Esophagus mucosa (tissue), 1 donor: ENCODE results near the gene CRHBP. TPM values are rescaled to one million over a fixed set of nuclear protein-coding genes. Genes with fewer than 3 reads are reported as not detected.
"Not testable (repeated sequence)": the region's sequence is repeated elsewhere in the genome, so short reads cannot be mapped to it uniquely, and the experiment has no call there.

ENCODE experiments used
- ATAC-seq: fragments of 200-7000 bp; cut with Tn5 transposase; one replicate; pipeline ENCODE4 v1.9.1; 2020
- total RNA-seq: library from RNA; stranded (reverse); gene quantifications from one replicate; pipeline ENCODE4 v1.2.4, GENCODE V29; 2023
- donor health status: DM: yes; HTN: yes; CAD: no.

CRHBP gene, protein sequence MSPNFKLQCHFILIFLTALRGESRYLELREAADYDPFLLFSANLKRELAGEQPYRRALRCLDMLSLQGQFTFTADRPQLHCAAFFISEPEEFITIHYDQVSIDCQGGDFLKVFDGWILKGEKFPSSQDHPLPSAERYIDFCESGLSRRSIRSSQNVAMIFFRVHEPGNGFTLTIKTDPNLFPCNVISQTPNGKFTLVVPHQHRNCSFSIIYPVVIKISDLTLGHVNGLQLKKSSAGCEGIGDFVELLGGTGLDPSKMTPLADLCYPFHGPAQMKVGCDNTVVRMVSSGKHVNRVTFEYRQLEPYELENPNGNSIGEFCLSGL
- total RNA-seq, result 0.36 TPM

DNA sequence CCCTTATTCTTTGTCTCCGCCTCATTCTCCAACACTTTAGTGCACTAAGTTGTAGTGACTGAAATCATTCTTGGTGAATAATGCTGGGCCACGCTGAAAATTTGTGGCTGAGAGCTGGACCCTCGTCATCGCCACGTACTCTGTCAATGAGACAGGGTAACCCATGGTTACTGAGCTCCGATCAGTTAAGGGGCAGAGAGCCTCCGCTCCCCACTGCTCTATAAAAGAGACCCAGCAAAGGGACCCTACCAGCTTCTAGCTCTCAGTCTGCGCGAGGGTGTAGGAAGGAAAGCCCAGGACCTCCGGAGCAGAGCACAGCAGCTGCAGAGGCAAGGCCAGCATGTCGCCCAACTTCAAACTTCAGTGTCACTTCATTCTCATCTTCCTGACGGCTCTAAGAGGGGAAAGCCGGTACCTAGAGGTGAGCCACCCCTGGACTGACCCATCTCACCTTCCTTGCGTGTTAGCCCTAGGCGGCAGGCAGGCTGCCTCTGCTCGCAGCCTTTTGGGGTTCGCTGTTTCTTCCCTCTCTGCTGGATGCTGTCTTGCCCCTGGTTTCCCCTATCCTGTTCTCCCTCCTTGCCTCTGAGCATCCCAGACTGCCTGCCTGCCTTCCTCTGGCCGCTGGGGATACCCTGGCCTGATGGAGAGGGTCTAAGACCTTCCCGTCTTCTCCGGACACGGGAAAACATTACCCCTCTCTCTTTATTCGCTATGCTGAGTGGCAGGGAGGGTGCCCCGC is at the start of gene CRHBP:
Gene CRHBP (plus strand): TSS at position 251 of the 742 bp plus-strand sequence. CDS start 90 bp downstream, at position 341.
- no peak for ATAC-seq

DNA sequence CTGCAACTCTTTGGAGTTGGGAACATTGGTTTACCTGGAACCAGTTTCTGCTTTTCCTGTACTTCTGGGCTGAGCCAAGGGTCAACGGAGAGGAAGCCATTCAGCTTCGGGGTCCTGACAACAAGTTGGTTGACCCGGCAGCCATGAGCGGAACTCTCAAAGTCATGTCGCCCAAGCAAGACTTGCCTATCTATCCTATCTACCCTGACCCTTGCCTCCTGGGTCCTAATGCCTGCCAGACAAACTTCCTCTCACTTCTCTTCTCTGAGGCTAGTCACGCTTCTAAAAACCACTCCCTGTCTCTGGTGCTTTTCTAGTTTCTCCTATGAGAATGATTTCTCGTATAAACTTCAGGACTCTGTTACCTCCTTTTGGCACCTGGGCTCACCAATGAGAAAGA is 44.7 kb upstream of the CRHBP start:
- ATAC-seq, result no peak

DNA sequence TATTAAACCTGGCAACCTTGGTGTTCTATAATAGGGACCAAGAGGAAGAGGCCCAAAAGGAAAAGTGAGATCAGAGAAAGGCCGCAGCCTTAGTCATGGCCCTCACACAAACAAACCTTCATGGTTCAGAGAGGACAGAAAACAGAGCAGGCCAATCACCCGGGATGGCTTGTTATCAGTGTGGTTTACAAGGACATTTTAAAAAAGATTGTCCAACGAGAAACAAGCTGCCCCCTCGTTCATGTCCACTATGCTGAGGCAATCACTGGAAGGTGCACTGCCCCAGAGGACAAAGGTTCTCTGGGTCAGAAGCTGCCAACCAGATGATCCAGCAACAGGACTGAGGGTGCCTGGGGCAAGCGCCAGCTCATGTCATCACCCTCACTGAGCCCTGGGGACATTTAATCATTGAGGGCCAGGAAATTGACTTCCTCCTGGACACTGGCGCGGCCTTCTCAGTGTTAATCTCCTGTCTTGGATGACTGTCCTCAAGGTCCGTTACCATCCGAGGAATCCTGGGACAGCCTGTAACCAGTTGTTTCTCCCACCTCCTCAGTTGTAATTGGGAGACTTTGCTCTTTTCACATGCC is 42.4 kb upstream of the CRHBP start:
- ATAC-seq, result not testable (repeated sequence)

DNA sequence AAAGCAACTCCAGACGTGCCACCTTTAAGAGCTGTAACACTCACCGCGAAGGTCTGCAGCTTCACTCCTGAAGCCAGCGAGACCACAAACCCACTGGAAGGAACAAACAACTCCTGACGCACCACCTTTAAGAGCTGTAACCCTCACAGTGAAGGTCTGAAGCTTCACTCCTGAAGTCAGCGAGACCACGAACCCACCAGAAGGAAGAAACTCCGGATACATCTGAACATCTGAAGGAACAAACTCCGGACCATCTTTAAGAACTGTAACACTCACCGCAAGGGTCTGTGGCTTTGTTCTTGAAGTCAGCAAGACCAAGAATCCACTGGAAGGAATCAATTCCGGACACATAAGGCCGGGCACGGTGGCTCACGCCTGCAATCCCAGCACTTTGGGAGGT is 38.2 kb upstream of the CRHBP start:
- ATAC-seq, result not testable (repeated sequence)

DNA sequence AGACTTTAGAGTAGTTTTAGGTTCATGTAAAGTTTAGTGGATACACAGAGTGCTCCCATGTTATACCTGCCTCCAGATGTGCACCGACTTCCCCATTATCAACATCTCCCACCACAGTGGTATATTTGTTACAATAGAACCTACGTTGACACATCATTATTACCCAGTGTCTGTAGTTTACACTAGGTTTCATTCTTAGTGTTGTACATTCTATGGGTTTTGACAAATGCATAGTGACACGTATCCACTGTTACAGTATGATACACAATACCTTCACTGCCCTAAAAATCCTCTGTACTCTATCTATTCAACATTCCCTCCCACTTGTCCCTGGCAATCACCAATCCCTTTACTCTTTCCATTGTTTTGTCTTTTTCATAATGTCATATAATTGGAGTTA is 34.3 kb upstream of the CRHBP start:
- no peak for ATAC-seq

DNA sequence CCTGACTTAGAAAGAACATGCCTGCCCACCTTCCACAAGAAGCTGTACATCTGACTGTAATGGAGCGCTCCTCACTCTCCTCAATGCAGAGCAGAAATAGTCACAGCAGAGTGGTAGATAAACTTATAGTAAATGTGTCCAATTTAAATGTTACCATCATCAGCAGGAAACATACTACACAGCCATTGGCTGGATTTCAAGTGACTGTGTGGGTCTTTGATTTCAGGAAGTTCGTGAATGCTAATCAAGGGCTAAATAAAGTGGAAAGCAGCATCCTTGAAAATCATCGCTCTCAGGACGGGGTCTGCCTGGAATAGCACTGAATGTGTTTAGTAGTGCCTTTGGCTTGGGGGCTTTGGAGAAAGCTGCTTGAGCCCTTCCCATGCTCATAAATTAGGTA is 32.4 kb upstream of the CRHBP start:
- no peak for ATAC-seq

DNA sequence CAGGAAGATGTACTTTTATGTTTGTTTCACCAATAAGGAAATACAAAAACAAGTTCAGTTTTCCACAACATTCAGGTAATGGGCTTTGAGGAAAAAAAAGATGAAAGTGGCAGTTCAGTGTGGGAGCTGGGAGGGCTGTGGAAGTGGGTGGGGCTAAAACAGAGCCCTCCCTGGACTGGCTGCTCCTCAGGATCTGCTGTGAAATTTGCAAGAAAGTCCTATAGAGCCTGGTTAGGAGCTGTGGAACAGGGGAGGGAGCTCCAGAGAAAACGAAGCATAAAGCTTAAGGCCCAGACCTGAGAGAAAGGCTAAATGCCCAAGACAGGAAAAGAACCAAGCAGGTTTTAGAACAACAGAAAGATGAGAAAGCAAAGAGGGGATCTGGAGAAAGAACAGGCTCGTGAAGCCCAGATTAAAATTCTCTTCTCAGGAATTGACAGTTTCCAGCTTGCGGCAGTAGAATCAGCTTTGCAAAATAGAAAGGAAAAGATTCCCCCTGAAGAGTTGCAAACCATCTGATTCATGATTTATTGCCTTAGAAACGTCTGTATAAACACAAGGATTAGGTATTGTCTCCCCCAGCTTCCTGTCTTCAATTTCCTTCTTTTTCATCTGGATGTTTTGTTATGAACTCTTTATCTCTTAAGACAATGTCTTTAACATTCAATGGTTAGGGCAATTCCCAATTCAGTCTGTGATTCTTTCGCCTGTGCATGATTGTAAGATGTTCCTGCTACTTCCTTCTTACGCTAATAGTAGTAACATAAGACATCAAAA is 26.3 kb upstream of the CRHBP start:
- no peak for ATAC-seq

DNA sequence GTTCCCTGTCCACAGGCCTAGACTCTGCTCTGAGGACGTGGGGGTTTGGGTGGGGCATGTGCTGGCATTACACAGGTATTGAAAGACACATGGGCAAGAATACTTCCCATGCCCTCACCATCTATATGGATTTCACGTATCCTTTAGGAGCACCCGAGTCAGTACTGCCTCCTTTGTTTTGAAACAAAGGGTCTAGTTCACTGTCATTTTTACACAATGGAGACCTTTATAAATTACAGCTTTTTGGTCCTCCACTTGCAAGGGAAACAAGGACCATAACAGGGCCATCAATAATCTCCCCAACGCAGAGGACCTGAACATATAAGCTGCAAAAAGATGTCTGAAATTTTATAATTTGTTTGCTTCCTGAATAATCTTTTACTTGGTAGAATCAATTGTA is 24.9 kb upstream of the CRHBP start:
- no peak for ATAC-seq

DNA sequence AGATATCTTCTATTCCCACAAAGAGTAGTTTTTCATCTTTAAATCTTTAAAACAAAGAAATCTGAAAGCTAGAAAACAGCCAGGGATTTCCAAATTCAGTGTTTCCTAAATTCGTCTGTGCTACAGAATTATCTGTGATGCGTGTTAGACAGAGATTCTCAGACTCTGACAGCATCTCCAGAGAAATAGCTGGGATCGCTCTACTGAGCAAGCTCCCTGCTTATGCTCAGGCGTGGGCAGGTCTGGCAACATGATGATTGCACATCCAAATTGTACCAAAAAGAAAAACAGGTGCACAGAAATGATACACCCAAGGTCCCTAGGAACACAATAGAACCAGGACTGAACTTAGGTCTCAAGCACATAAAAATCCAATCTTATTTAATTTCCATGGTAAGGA is 22.8 kb upstream of the CRHBP start:
- ATAC-seq, result no peak

DNA sequence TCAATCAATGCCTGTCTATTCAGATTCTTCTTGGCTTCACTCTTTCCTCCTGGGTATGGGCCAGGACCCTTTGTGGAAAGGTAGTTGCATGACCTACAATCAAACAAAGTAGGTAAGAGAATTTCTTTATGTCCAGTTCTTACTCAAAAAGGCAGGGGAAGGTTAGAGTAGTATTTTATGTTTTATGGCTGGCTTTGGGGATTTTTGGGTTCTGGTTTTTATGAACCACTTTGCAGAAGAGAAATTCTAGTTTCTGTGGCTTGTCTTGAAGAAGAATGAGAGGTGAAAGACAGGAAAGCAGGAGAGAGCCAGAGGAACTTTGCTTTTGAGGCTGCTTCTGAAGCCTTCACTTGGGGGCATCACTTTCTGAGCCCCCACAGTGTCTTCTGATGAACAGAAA is 14.7 kb upstream of the CRHBP start:
- no peak for ATAC-seq

DNA sequence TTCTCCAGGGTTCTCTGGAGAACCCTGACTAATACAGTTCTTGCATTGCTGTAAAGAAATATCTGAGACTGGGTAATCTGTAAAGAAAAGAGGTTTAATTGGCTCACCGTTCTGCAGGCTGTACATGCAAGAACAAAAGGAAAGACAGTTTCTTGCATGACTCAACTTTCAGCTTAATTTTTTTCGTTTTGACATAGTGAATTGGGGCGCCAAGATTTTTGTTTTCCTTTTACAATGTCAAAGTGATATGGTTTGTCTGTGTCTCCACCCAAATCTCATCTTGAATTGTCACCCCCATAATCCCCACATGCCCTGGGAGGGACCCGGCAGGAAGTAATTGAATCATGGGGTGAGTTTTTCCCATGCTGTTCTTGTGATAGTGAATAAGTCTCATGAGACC is 11.8 kb upstream of the CRHBP start:
- ATAC-seq, result peak; percentile 42

DNA sequence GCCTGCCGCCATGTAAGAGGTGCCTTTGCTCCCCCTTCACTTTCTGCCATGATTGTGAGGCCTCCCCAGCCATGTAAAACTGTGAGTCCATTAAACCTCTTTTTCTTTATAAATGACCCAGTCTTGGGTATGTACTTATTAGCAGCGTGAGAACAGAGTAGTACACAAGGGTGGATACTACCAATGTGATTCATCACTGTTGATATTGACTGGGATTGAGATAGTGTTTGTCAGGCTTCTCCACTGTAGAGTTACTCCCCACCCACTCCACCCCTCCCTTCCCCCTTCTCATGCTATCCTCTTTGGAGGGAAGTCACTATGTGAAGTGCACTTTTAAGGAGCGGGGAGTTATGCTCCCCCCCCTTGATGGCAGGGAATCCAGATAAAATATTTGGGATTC is 11.4 kb upstream of the CRHBP start:
- no peak for ATAC-seq

DNA sequence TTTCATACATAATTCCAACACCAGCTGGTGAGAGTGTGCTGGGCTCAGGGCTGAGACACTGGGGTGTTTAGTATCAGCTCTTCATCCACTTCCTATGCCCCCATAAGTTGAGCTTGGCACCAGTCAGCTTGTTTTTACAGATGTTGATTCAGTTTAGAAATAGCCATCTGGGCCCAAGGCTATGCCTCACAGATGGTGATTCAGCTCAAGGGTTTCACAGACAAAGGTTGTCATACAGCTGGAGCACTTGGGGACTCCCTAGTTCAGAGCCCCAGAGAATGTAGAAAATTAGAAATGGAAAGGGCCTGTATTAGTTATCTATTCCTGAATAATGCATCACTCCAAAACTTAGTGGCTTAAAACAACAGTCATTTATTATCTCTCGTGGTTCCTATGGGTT is 10.3 kb upstream of the CRHBP start:
- no peak for ATAC-seq

DNA sequence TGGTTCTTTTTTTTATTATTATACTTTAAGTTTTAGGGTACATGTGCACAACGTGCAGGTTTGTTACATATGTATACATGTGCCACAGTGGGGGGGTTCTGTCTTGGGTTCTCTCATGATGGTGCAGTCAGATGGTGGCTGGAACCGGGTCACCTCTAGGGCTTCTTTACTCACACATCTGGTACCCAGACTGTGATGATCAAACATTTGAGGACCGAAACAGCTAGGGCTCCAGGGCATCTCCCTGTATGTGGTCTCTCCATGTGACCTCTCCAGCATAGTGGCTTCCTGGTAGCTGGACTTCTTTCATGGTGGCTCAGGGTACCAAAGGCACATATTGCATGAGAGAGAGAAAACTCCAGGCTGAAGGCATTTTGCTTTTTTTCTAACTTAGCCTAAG is 9.8 kb upstream of the CRHBP start:
- no peak for ATAC-seq

DNA sequence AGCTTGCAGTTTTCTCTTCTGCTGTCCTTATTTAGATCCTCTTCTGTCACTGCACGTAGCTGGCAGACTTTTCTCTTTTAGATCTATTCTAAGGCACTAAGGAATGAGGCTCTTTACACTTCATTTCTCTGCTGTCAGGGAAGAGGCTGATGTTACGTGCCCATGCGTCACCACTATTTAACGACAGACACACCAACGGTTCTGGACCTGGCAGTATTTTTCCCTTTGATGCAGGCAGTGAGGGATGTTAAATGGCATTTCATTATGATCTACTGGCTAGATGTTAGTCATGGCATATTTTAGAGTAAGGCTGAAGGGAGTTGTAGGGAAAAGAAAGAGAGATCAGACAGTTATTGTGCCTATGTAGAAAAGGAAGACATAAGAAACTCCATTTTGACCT is 8.2 kb upstream of the CRHBP start:
- ATAC-seq, result no peak

DNA sequence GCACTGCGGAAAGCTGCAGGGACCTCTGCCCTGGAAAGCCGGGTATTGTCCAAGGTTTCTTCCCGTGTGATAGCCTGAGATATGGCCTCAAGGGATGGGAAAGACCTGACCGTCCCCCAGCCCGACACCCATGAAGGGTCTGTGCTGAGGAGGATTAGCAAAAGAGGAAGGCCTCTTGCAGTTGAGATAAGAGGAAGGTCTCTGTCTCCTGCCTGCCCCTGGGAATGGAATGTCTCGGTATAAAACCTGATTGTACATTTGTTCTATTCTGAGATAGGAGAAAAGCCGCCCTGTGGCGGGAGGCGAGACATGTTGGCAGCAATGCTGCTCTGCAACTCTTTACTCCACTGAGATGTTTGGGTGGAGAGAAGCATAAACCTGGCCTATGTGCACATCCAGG is 7.6 kb upstream of the CRHBP start:
- ATAC-seq, result not testable (repeated sequence)

DNA sequence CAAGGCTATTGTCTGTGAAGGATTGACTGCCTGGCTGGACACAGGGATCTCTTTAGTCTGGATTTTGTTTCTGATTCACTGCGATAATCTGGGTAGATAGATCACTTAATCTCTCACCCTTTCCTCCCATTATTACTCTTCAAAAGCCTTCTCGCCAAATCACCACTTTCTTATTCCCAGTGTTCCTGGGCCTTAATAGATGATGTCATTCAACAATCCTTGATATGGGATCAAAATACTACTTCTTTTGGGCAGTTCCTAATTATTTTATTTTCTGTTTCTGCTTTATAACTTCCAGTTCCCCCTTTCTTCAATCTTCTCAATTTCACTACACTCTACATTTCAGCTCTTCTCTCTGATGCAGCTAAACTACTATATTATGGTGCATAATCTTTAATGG is 6.8 kb upstream of the CRHBP start:
- no peak for ATAC-seq

DNA sequence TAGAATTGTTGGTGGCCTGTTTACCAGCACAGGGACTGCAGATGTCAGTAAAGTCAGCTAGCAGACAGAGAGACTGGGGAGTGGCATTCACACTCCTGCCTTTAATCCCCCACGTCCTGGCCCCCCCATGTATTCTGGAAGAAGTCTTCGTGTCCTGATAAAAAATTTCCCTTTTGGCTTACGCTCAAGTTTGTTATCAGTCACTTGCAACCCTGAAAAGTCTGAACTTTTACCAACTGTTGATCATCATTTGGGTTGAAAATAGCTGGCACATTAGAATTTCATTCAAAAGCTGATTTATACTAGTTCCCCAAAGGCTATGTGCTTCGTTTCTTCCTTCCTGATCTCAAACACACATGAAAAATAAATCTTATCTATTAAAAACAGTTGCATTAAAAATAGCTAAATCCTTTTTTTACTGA is 5.8 kb upstream of the CRHBP start:
- ATAC-seq, result no peak

DNA sequence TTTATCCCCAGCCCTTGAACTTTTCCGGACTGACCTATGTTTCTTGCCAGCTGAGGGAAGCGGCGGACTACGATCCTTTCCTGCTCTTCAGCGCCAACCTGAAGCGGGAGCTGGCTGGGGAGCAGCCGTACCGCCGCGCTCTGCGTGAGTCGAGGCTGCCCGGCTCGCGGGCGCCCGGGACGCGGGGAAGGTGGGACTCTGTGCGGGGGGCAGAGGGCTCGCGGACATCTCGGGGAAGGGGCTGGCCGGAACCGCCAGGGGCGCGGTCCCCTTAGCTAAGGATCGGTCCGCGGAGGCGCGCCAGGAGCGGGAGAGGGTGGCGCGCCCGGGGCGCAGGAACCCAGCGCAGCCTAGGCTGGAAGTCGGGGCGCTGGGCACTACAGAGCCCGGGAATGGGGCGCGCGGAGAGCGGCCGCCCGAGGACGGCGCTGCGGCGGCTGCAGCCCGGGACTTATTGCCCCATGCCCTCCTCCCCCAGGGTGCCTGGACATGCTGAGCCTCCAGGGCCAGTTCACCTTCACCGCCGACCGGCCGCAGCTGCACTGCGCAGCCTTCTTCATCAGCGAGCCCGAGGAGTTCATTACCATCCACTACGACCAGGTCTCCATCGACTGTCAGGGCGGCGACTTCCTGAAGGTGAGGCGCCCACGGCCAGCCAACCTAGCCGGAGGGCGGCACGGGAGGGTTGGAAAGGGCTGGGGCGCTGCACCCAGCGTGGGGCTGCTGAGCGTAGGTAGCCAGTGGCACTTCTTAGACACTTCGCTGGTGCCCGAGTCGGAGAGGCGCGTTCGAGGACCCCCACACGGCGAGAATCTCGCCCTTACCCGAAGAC is 922 bp downstream of the CRHBP start:
- ATAC-seq, result no peak

DNA sequence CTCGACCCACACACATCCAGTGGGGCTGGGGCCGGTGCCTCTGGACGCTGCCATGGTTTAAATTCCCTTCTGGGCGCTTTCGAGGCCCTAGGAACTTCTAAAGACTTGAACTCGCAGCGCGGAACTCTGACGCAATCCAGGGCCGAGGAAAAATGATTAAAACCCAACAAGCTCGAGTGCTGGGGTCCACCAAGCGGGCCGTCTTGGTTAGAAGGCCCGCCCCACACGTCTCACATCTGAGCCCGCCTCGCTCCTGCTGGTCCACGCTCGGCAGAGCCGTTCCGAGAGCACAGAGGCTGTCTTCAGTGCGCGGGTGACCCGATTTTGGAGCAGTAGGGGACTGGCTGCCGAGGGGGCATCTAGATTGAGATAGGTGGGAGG is 1.5 kb downstream of the CRHBP start:
- no peak for ATAC-seq

DNA sequence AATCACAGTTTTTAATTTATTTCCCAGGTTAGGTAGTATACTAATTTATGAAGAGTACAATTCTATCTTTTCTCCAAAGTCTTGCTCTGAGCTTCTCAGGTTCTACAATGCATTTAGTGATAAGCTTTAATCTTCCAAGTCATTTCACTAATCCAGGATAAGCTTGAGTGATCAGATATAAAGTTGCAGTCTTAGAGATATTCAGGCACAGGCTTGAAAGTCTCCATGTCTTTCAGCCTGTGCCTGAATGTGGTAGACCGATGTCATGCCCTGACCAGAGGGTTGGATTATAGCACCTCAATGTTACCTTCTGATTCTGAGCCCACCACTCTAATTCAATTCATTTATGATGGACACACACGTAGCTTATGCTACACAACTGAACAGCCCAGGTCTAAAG is 3.2 kb downstream of the CRHBP start:
- ATAC-seq, result no peak
